Activated CD4-positive, alpha-beta memory T cell treated with anti-CD3 and anti-CD28 coated beads, Interleukin-2, amount 10 ng/mL, durations not matched to agents 7 days and 5 days (primary cell): ENCODE results near the gene DDIT4. TPM values are rescaled to one million over a fixed set of nuclear protein-coding genes. Genes with fewer than 3 reads are reported as not detected.

Experiments used
- CTCF ChIA-PET: fragments of 350-600 bp; sonication (Branson Sonifier 250); formaldehyde crosslinking; loops from one replicate; lab custom pipeline; 2021; ENCODE audit warnings: antibody characterized with exemption, inconsistent platforms; lab: Charles Lee
- POLR2A ChIA-PET: fragments of 350-600 bp; sonication (Branson Sonifier 250); formaldehyde crosslinking; loops from one replicate; lab custom pipeline; 2021; ENCODE audit warnings: antibody characterized with exemption; lab: Charles Lee
- DNase-seq: peaks from one replicate; pipeline ENCODE4 v3.0.0-alpha.2; 2020
- H3K27ac Mint-ChIP-seq: one replicate; pipeline ENCODE4 v1.8.0; 2021; ENCODE audit warnings: mild to moderate bottlenecking, mixed read lengths
- H3K27me3 Mint-ChIP-seq: one replicate; pipeline ENCODE4 v1.8.0; 2021; ENCODE audit warnings: mixed read lengths
- H3K36me3 Mint-ChIP-seq: one replicate; pipeline ENCODE4 v1.8.0; 2021; ENCODE audit warnings: low read depth, mixed read lengths
- H3K4me1 Mint-ChIP-seq: one replicate; pipeline ENCODE4 v1.8.0; 2021; ENCODE audit warnings: mixed read lengths
- H3K4me3 Mint-ChIP-seq: one replicate; pipeline ENCODE4 v1.8.0; 2021; ENCODE audit warnings: mild to moderate bottlenecking, mixed read lengths
- H3K9me3 Mint-ChIP-seq: one replicate; pipeline ENCODE4 v1.8.0; 2021; ENCODE audit warnings: mixed read lengths
- total RNA-seq, 2 experiments: library from RNA; stranded (reverse); gene quantifications; one replicate each; pipeline ENCODE4 v1.2.3, GENCODE V29; 2021

DDIT4 gene
- total RNA-seq, 2 experiments from 2014 or later, result 475 to 481 TPM

- H3K9me3 Mint-ChIP-seq, result no peaks in the 10 kb centered on the region
- POLR2A ChIA-PET, result interaction anchor here (0.8 to 14.4 kb wide), 5 partner anchors 15 to 68 kb away, joined by 4 to 448 read pairs (median 32); partner anchors contain the start of gene DDIT4
- peaks cover 5% of the 10 kb centered on the region for H3K36me3 Mint-ChIP-seq
- H3K4me1 Mint-ChIP-seq, result peaks cover 56% of the 10 kb centered on the region
- peak overlapping the region; percentile 57 for H3K27ac Mint-ChIP-seq
- no peak for DNase-seq
- no peaks in the 10 kb centered on the region for H3K27me3 Mint-ChIP-seq
- H3K4me3 Mint-ChIP-seq, result no peak overlapping the region
- CTCF ChIA-PET, result interaction anchor here (1.0 to 1.3 kb wide), 3 partner anchors 15 to 420 kb away, joined by 3 read pairs; no protein-coding TSS in a partner anchor
These were observed 42.6 kb downstream of the DDIT4 start for GRCh38 chr10:72316386-72316700.

DNA sequence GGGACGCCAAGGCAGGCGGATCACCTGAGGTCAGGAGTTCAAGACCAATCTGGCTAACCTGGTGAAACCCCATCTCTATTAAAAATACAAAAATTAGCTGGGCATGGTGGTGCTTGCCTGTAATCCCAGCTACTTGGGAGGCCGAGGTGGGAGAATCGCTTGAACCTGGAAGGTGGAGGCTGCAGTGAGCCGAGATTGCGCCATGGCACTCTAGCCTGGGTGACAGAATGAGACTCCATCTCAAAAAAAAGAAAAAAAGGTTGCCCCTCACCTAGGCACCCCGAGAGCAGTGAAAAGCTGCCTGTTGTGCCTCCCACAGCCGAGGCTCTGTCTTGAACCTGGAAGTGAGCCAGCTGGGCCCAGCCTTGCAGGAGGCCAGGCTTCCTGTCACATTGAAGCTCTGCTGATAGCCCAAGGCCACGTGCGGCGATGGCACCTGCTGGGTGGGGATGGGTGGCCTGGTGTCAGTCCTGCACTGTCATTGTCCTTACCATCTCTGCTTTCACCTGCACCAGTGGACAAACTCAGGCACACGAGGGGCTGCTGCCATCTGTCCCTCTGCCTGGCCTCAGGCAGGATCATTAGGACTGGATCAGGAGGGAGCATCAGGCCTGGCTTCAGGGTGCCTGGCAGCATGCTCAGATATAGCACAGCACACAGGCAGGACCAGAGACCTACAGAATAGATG lies 43.2 kb downstream of the DDIT4 start:
- POLR2A ChIA-PET, result interaction anchor here (0.8 to 14.4 kb wide), 5 partner anchors 15 to 69 kb away, joined by 4 to 448 read pairs (median 32); partner anchors contain the start of gene DDIT4

GRCh38 chr10:72318418-72319262 lies 44.9 kb downstream of the DDIT4 start:
- POLR2A ChIA-PET, result interaction anchor here (0.6 to 14.4 kb wide), 16 partner anchors 9 to 550 kb away, joined by 3 to 448 read pairs (median 8); partner anchors contain the start of genes ANAPC16, ASCC1, DDIT4 and SPOCK2
- peak overlapping the region; percentile 76 for H3K4me3 Mint-ChIP-seq
- no peaks in the 10 kb centered on the region for H3K27me3 Mint-ChIP-seq
- peaks cover 73% of the 10 kb centered on the region for H3K4me1 Mint-ChIP-seq
- DNase-seq, result no peak
- H3K36me3 Mint-ChIP-seq, result peaks cover 5% of the 10 kb centered on the region
- CTCF ChIA-PET, result interaction anchor here (0.7 to 4.5 kb wide), 12 partner anchors 8 to 270 kb away, joined by 3 to 32 read pairs (median 6); partner anchors contain the start of gene DDIT4
- peak overlapping the region; percentile 86 for H3K27ac Mint-ChIP-seq
- H3K9me3 Mint-ChIP-seq, result no peaks in the 10 kb centered on the region

More for the DNA sequence above, 43.2 kb downstream of the DDIT4 start:
- Mint-ChIP-seq H3K4me3 (no peak overlapping the region), H3K36me3 (peaks cover 5% of the 10 kb centered on the region), H3K27ac (peak overlapping the region; percentile 84), H3K4me1 (peaks cover 58% of the 10 kb centered on the region), H3K9me3 (no peaks in the 10 kb centered on the region), H3K27me3 (no peaks in the 10 kb centered on the region)
- CTCF ChIA-PET, result interaction anchor here (1.0 to 1.3 kb wide), 3 partner anchors 15 to 421 kb away, joined by 3 read pairs; no protein-coding TSS in a partner anchor
- peak; percentile 53 for DNase-seq

DNA sequence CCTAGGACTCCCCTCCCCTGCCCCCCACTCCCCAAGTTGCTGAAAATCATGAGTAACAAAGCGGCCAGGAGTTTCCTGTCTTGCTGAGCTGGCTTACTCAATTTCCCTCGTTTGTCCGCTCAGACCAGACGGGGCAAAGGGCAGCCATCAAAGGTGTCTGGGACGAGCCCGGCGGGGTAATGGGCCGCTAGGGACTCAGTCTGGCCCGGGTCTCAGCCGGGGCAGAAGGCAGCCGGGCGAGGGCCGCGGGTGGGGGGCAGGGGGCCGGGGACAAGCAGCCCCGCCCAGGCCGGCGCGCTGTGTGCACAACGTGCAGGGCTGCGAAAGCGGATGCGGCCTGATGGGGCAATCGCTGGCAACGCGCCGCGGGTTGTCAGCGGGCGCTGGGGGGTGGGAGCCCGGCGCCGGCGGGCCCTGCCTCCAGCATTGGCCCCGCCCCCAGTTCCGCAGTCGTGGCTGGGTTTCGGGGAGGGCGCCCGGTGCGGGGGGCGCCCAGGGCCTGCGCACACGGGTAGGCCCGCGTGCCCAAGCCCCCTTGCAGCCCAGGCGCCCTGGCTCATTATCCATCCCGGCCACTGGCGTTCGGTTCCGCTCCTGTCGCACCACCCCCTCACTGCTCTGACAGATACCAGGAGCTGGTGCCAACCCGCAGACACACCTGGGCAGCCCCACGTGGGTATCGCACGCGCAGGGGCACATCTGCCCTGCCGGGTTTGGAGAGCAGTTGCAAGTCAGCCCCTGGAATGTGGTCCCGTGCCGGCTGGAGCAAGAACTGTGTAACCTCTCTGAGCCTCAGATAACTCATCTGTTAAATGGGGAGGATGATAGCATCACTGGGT lies 45.9 kb downstream of the DDIT4 start:
- ChIA-PET CTCF (interaction anchor here (0.6 to 4.5 kb wide), 17 partner anchors 12 to 422 kb away, joined by 3 to 32 read pairs (median 4); partner anchors contain the start of gene DDIT4), POLR2A (interaction anchor here (0.9 to 14.4 kb wide), 19 partner anchors 8 to 551 kb away, joined by 3 to 448 read pairs (median 4); partner anchors contain the start of genes ANAPC16, ASCC1, DDIT4 and SPOCK2)
- Mint-ChIP-seq H3K4me3 (peak overlapping the region; percentile 76), H3K9me3 (no peaks in the 10 kb centered on the region), H3K4me1 (peaks cover 81% of the 10 kb centered on the region), H3K27ac (peak overlapping the region; percentile 98), H3K36me3 (peaks cover 5% of the 10 kb centered on the region), H3K27me3 (no peaks in the 10 kb centered on the region)
- DNase-seq, result peak; percentile 92

DNA sequence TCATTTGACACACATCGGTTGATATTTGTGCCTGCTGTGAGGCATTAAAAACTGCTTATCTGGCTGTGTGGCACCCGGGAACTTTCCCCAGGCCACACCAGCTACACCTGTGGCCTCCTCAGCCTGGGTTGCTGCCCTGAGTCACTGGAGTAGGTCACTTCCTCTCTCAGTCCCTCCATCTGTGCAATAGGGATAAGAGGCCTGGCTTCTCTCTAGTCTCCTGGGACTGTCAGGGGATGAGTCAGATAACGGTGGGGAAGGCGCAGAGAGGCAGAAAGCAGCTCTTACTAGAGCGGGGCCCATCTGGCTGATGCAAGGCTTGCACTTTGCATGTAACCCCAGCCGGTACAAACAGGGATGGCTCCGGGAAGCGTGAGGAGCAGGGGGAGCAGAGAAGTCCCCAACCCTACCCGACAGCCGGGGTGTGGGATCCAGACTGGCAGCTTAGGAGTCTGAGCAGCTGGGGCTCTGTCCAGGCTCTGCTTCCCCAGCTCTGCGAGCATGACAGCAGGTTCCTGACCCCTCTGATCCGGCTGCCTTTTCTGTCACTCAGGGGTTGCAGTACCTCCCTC lies 47.0 kb downstream of the DDIT4 start:
- ChIA-PET CTCF (interaction anchor here (0.6 to 4.5 kb wide), 14 partner anchors 11 to 272 kb away, joined by 3 to 32 read pairs (median 6); partner anchors contain the start of gene DDIT4), POLR2A (interaction anchor here (0.9 to 14.4 kb wide), 13 partner anchors 8 to 232 kb away, joined by 3 to 448 read pairs (median 23); partner anchors contain the start of genes ANAPC16, ASCC1, DDIT4 and SPOCK2)

GRCh38 chr10:72321248-72322029 lies 47.7 kb downstream of the DDIT4 start:
- H3K9me3 Mint-ChIP-seq, result peaks cover 2% of the 10 kb centered on the region
- no peak overlapping the region for H3K4me3 Mint-ChIP-seq
- peaks cover 5% of the 10 kb centered on the region for H3K36me3 Mint-ChIP-seq
- ChIA-PET POLR2A (interaction anchor here (1.2 to 14.4 kb wide), 14 partner anchors 8 to 233 kb away, joined by 3 to 448 read pairs (median 17); partner anchors contain the start of genes ANAPC16, ASCC1, DDIT4 and SPOCK2), CTCF (interaction anchor here (0.6 to 4.5 kb wide), 12 partner anchors 11 to 74 kb away, joined by 3 to 32 read pairs (median 6); partner anchors contain the start of gene DDIT4)
- no peak for DNase-seq
- H3K27ac Mint-ChIP-seq, result peak overlapping the region; percentile 98
- H3K27me3 Mint-ChIP-seq, result no peaks in the 10 kb centered on the region
- H3K4me1 Mint-ChIP-seq, result peaks cover 76% of the 10 kb centered on the region

More for the DNA sequence above, 47.0 kb downstream of the DDIT4 start:
- Mint-ChIP-seq H3K4me3 (peak overlapping the region; percentile 71), H3K36me3 (peaks cover 8% of the 10 kb centered on the region), H3K27ac (peak overlapping the region; percentile 98), H3K9me3 (no peaks in the 10 kb centered on the region), H3K4me1 (peaks cover 79% of the 10 kb centered on the region), H3K27me3 (no peaks in the 10 kb centered on the region)
- peak; percentile 73 for DNase-seq

DNA sequence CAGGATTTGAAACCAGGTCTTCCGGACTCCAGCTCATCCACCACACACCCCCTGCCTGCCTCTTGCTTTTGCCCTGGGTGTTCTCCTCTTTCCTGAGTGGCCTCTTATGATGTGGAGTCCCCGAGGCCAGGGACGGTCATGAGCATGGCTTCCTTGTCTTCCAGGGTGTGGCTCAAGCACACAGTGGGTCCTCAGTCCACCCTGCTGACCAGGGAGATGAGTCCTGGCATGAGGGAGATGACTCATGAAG lies 48.2 kb downstream of the DDIT4 start:
- H3K27ac Mint-ChIP-seq, result peak overlapping the region; percentile 98
- H3K4me1 Mint-ChIP-seq, result peaks cover 76% of the 10 kb centered on the region
- H3K9me3 Mint-ChIP-seq, result peaks cover 4% of the 10 kb centered on the region
- CTCF ChIA-PET, result interaction anchor here (0.6 to 4.5 kb wide), 7 partner anchors 10 to 74 kb away, joined by 3 to 32 read pairs (median 5); partner anchors contain the start of gene DDIT4
- H3K36me3 Mint-ChIP-seq, result peaks cover 10% of the 10 kb centered on the region
- no peak for DNase-seq
- no peak overlapping the region for H3K4me3 Mint-ChIP-seq
- POLR2A ChIA-PET, result interaction anchor here (0.6 to 14.4 kb wide), 11 partner anchors 8 to 258 kb away, joined by 3 to 448 read pairs (median 23); partner anchors contain the start of genes ANAPC16, ASCC1, DDIT4 and SPOCK2
- no peaks in the 10 kb centered on the region for H3K27me3 Mint-ChIP-seq

GRCh38 chr10:72322280-72323058 lies 48.7 kb downstream of the DDIT4 start:
- peak overlapping the region; percentile 98 for H3K27ac Mint-ChIP-seq
- H3K27me3 Mint-ChIP-seq, result no peaks in the 10 kb centered on the region
- ChIA-PET POLR2A (interaction anchor here (0.6 to 14.4 kb wide), 10 partner anchors 11 to 259 kb away, joined by 3 to 448 read pairs (median 27); partner anchors contain the start of genes ANAPC16, ASCC1, DDIT4 and SPOCK2), CTCF (interaction anchor here (0.6 to 4.5 kb wide), 8 partner anchors 10 to 75 kb away, joined by 3 to 32 read pairs (median 5); partner anchors contain the start of gene DDIT4)
- no peak overlapping the region for H3K4me3 Mint-ChIP-seq
- peaks cover 72% of the 10 kb centered on the region for H3K4me1 Mint-ChIP-seq
- peaks cover 4% of the 10 kb centered on the region for H3K9me3 Mint-ChIP-seq
- H3K36me3 Mint-ChIP-seq, result peaks cover 11% of the 10 kb centered on the region
- DNase-seq, result peak; percentile 55

GRCh38 chr10:72323108-72323749 lies 49.5 kb downstream of the DDIT4 start:
- H3K9me3 Mint-ChIP-seq, result peaks cover 4% of the 10 kb centered on the region
- ChIA-PET POLR2A (interaction anchor here (1.9 to 14.4 kb wide), 6 partner anchors 10 to 234 kb away, joined by 8 to 448 read pairs (median 75); partner anchors contain the start of genes DDIT4 and SPOCK2), CTCF (interaction anchor here (0.9 to 4.0 kb wide), 3 partner anchors 9 to 19 kb away, joined by 3 to 20 read pairs (median 3); no protein-coding TSS in a partner anchor)
- DNase-seq, result no peak
- no peaks in the 10 kb centered on the region for H3K27me3 Mint-ChIP-seq
- H3K4me1 Mint-ChIP-seq, result peaks cover 75% of the 10 kb centered on the region
- H3K27ac Mint-ChIP-seq, result peak overlapping the region; percentile 98
- no peak overlapping the region for H3K4me3 Mint-ChIP-seq
- peaks cover 16% of the 10 kb centered on the region for H3K36me3 Mint-ChIP-seq
